Activated CD4-positive, alpha-beta T cell treated with anti-CD3 and anti-CD28 coated beads for 36 hours (primary cell): ENCODE measurements around the gene RMRP. TPM values are rescaled to one million over a fixed set of nuclear protein-coding genes. Genes with fewer than 3 reads are reported as not detected.

Source experiments
- ATAC-seq: fragments of 200-7000 bp; cut with Tn5 transposase; one replicate; pipeline ENCODE4 v1.10.0; 2021; ENCODE audit warnings: mild to moderate bottlenecking, moderate library complexity
- CTCF ChIA-PET: fragments of 350-600 bp; sonication (Branson Sonifier 250); formaldehyde crosslinking; loops from one replicate; lab custom pipeline; 2021; ENCODE audit warnings: antibody characterized with exemption; lab: Charles Lee
- POLR2A ChIA-PET: fragments of 350-600 bp; sonication (Branson Sonifier 250); formaldehyde crosslinking; loops from one replicate; lab custom pipeline; 2021; ENCODE audit warnings: antibody characterized with exemption, inconsistent platforms; lab: Charles Lee
- DNase-seq: peaks from one replicate; pipeline ENCODE4 v3.0.0-alpha.2; 2020
- H3K27ac Mint-ChIP-seq: one replicate; pipeline ENCODE4 v1.8.0; 2021; ENCODE audit warnings: mixed read lengths
- H3K27me3 Mint-ChIP-seq: one replicate; pipeline ENCODE4 v1.8.0; 2021; ENCODE audit warnings: mixed read lengths
- H3K36me3 Mint-ChIP-seq: one replicate; pipeline ENCODE4 v1.8.0; 2021; ENCODE audit warnings: low read depth, mixed read lengths
- H3K4me1 Mint-ChIP-seq: one replicate; pipeline ENCODE4 v1.8.0; 2021; ENCODE audit warnings: mixed read lengths
- H3K4me3 Mint-ChIP-seq: one replicate; pipeline ENCODE4 v1.8.0; 2021; ENCODE audit warnings: mild to moderate bottlenecking, moderate library complexity, mixed read lengths
- H3K9me3 Mint-ChIP-seq: one replicate; pipeline ENCODE4 v1.8.0; 2021; ENCODE audit warnings: low read depth, mixed read lengths
- intact Hi-C, 2 experiments: fragments of 100-400 bp; cut with DNase I in 1 of 2; cut with micrococcal nuclease in 1 of 2; formaldehyde crosslinking; loops; one replicate each; pipeline versions ENCODE4 v1.14.2 to v1.15.1; 2022 to 2024; cut with DNase I, micrococcal nuclease
- total RNA-seq, 2 experiments: library from RNA; stranded (reverse); gene quantifications; one replicate each; pipeline ENCODE4 v1.2.3, GENCODE V29; 2021

RMRP gene
- total RNA-seq, 2 experiments from 2014 or later, result 894 to 11,462 TPM

- ChIA-PET CTCF (interaction anchor here (0.6 to 2.2 kb wide), 12 partner anchors 8 to 189 kb away, joined by 3 to 7 read pairs (median 3); partner anchors contain the start of genes CCDC107 and RMRP), POLR2A (interaction anchor here (0.9 to 1.3 kb wide), 3 partner anchors 9 to 30 kb away, joined by 3 read pairs; partner anchors contain the start of genes ARHGEF39, CCDC107 and RMRP)
- H3K36me3 Mint-ChIP-seq, result no peaks in the 10 kb centered on the region
- intact Hi-C loops, result loop anchor here in 1 of 2 experiments (1.0 kb wide), 2 partner anchors 23 to 127 kb away; partner anchors contain the start of genes ARHGEF39 and HINT2
- peaks cover 23% of the 10 kb centered on the region for H3K4me1 Mint-ChIP-seq
- H3K27me3 Mint-ChIP-seq, result no peaks in the 10 kb centered on the region
- no peak for DNase-seq
- H3K4me3 Mint-ChIP-seq, result no peak overlapping the region
- no peak overlapping the region for H3K27ac Mint-ChIP-seq
- H3K9me3 Mint-ChIP-seq, result no peaks in the 10 kb centered on the region
- ATAC-seq, result no peak
Observed at GRCh38 chr9:35687972-35688557, 30.2 kb upstream of the RMRP start.

- POLR2A ChIA-PET, result interaction anchor here (1.3 kb wide), 1 partner anchor 23 kb away, joined by 3 read pairs; the partner anchor contains the start of gene ARHGEF39
Observed at GRCh38 chr9:35687306-35687705, 29.5 kb upstream of the RMRP start.

GRCh38 chr9:35686222-35687203 is 28.7 kb upstream of the RMRP start:
- no peak for ATAC-seq
- Mint-ChIP-seq H3K36me3 (no peaks in the 10 kb centered on the region), H3K4me1 (peaks cover 23% of the 10 kb centered on the region), H3K9me3 (no peaks in the 10 kb centered on the region), H3K27ac (no peak overlapping the region), H3K27me3 (no peaks in the 10 kb centered on the region), H3K4me3 (no peak overlapping the region)
- intact Hi-C loops, result no loop called here
- DNase-seq, result no peak
- CTCF ChIA-PET, result interaction anchor here (0.6 to 2.2 kb wide), 6 partner anchors 10 to 37 kb away, joined by 3 to 7 read pairs (median 3); no protein-coding TSS in a partner anchor
- POLR2A ChIA-PET, result interaction anchor here (0.6 kb wide), 1 partner anchor 1088 kb away, joined by 4 read pairs; no protein-coding TSS in a partner anchor

More at GRCh38 chr9:35687306-35687705, 29.5 kb upstream of the RMRP start:
- H3K4me3 Mint-ChIP-seq, result no peak overlapping the region
- no peak for ATAC-seq
- no peak for DNase-seq
- H3K36me3 Mint-ChIP-seq, result no peaks in the 10 kb centered on the region
- no peak overlapping the region for H3K27ac Mint-ChIP-seq
- peaks cover 23% of the 10 kb centered on the region for H3K4me1 Mint-ChIP-seq
- CTCF ChIA-PET, result interaction anchor here (0.7 to 2.2 kb wide), 4 partner anchors 8 to 83 kb away, joined by 3 to 7 read pairs (median 5); no protein-coding TSS in a partner anchor
- intact Hi-C loops, result no loop called here
- no peaks in the 10 kb centered on the region for H3K9me3 Mint-ChIP-seq
- no peaks in the 10 kb centered on the region for H3K27me3 Mint-ChIP-seq

- Mint-ChIP-seq H3K36me3 (no peaks in the 10 kb centered on the region), H3K4me3 (no peak overlapping the region), H3K9me3 (no peaks in the 10 kb centered on the region), H3K27ac (no peak overlapping the region), H3K4me1 (peaks cover 16% of the 10 kb centered on the region), H3K27me3 (no peaks in the 10 kb centered on the region)
- ChIA-PET POLR2A (no interaction called here), CTCF (interaction anchor here (1.0 to 2.8 kb wide), 3 partner anchors 10 to 74 kb away, joined by 3 to 24 read pairs (median 3); no protein-coding TSS in a partner anchor)
- ATAC-seq (no peak), DNase-seq (no peak)
- intact Hi-C loops, result no loop called here
Observed at GRCh38 chr9:35685506-35685905, 27.7 kb upstream of the RMRP start.

DNA sequence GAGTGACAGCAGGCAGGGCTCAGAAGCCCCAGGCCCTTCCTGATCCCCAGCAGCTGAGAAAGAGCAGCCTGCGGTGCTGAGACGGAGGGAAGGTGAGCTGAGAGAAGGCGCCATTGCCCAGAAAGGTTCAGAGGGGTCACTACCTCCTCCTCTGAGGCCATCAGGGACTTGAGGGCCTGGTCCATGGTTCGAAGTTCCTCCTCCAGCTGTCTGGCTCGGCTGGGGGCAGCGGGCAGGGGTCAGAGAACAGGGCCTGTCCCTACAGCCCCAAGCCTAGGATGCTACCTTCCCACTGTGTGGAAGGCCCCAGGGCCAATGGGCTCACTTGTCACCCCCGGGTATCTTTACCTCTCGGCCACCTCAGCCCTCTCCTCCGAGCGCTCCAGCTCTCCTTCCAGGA is 27.1 kb upstream of the RMRP start:
- H3K4me3 Mint-ChIP-seq, result no peak overlapping the region
- H3K36me3 Mint-ChIP-seq, result no peaks in the 10 kb centered on the region
- H3K27me3 Mint-ChIP-seq, result no peaks in the 10 kb centered on the region
- no peak overlapping the region for H3K27ac Mint-ChIP-seq
- H3K4me1 Mint-ChIP-seq, result peaks cover 16% of the 10 kb centered on the region
- POLR2A ChIA-PET, result no interaction called here
- no peak for ATAC-seq
- CTCF ChIA-PET, result interaction anchor here (1.0 to 2.8 kb wide), 3 partner anchors 11 to 73 kb away, joined by 3 to 24 read pairs (median 6); partner anchors contain the start of genes CCDC107 and RMRP
- DNase-seq, result no peak
- no peaks in the 10 kb centered on the region for H3K9me3 Mint-ChIP-seq
- intact Hi-C loops, result no loop called here

DNA sequence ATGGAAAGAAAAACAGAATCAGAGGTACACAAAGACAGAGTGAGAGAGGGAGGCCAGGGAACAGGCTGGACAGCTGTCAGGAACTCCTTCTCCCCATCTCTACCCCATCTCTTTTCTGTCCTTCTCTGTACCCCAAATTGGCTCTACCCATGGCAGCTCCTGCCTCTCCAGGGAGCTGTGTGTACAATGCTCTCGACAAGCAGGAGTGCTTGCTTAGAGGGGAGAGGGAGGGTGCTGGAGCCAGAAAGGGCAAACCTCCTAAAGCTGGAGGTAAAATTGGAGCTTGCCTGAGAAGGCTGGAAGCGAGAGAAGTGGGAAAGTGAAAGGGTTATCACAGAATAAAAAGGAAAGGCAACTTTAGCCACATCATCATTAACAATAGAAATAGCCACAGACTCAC is 25.5 kb upstream of the RMRP start:
- Mint-ChIP-seq H3K4me3 (no peak overlapping the region), H3K4me1 (peaks cover 4% of the 10 kb centered on the region), H3K27me3 (no peaks in the 10 kb centered on the region), H3K9me3 (no peaks in the 10 kb centered on the region), H3K36me3 (no peaks in the 10 kb centered on the region), H3K27ac (no peak overlapping the region)
- intact Hi-C loops, result no loop called here
- ATAC-seq (no peak), DNase-seq (no peak)
- CTCF ChIA-PET, result interaction anchor here (0.6 to 2.8 kb wide), 7 partner anchors 10 to 37 kb away, joined by 3 to 24 read pairs (median 4); partner anchors contain the start of genes ARHGEF39, CA9, CCDC107 and RMRP
- POLR2A ChIA-PET, result interaction anchor here (0.6 kb wide), 1 partner anchor 1440 kb away, joined by 4 read pairs; no protein-coding TSS in a partner anchor

DNA sequence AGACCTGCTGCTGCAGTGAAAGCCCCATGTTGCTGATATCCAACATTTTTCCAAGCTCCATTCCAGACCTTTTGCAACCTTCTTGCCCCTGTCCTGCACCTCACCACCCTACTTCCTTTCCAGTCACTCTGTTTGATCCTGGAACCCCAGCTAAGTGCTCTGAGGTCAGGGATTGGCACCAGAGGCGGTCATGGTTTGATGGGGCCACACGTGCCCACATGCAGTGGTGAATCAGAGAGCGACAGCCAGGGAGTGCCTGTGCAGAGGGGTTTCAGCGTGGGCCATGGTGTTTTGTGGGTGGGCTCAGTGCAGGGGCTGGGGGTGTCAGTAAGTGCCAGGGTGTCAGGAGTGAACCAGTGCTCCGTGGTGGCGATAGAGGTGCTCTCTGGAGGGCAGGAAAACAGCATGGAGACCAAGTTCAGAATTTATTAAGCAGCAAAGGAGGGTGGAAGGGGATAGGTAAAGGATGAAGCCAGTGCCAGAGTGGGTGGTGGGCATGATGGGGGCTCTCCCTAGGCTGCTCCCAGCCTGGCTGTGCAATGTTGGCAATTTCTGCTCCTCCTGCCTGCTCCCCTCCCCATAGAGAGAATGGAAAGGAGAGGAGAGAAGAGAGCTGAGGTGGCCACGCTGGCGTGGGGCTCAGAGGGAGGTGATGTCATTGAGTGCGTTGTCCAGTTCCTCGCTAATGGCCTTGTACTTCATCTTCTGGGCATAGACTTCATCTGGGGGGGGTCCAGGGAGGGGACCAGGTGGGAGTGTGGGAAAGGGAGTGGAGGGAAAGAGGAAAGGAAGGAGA is 24.9 kb upstream of the RMRP start:
- no peak overlapping the region for H3K27ac Mint-ChIP-seq
- ATAC-seq, result no peak
- no peak for DNase-seq
- CTCF ChIA-PET, result interaction anchor here (0.6 to 2.8 kb wide), 5 partner anchors 9 to 28 kb away, joined by 3 to 24 read pairs (median 4); partner anchors contain the start of genes ARHGEF39 and CA9
- H3K27me3 Mint-ChIP-seq, result no peaks in the 10 kb centered on the region
- POLR2A ChIA-PET, result interaction anchor here (0.6 kb wide), 1 partner anchor 1440 kb away, joined by 4 read pairs; no protein-coding TSS in a partner anchor
- H3K9me3 Mint-ChIP-seq, result no peaks in the 10 kb centered on the region
- H3K4me3 Mint-ChIP-seq, result no peak overlapping the region
- intact Hi-C loops, result no loop called here
- no peaks in the 10 kb centered on the region for H3K4me1 Mint-ChIP-seq
- no peaks in the 10 kb centered on the region for H3K36me3 Mint-ChIP-seq

- ChIA-PET CTCF (no interaction called here), POLR2A (no interaction called here)
- intact Hi-C loops, result no loop called here
- H3K4me1 Mint-ChIP-seq, result no peaks in the 10 kb centered on the region
- no peaks in the 10 kb centered on the region for H3K27me3 Mint-ChIP-seq
- H3K4me3 Mint-ChIP-seq, result no peak overlapping the region
- no peaks in the 10 kb centered on the region for H3K36me3 Mint-ChIP-seq
- ATAC-seq, result no peak
- DNase-seq, result no peak
- no peaks in the 10 kb centered on the region for H3K9me3 Mint-ChIP-seq
- H3K27ac Mint-ChIP-seq, result no peak overlapping the region
Observed at GRCh38 chr9:35682051-35682450, 24.2 kb upstream of the RMRP start.

DNA sequence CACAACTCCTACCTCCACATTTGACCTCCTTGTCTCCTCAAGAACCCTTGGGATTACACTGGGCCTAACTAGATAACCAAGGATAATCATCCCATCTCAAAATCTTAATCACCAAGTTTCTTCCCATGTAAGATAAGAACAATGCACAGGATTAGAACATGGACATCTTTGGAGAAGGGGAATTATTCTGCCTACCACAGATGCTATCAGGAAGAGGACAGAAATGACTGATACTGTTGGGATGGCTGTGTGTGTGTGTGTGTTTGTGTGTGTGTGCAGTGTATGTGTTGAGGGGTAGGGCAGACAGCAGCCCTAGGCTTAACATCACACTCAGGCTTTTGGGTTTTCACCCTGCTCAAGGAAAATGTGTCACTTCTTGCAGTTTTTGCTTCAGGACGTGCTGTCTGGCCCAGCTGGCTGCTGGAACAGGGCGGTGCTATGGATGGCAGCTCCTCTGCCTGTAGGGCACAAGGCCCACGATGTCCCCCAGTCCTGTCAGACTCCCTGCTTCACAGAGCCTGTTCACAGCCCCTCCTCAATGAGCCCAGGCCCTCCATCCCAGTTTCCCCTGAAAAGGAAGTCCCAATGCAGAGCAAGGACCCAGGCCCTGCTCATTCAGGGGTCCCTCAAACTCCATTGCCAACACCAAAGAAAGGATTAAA is 23.7 kb upstream of the RMRP start:
- no peak for ATAC-seq
- Mint-ChIP-seq H3K4me3 (no peak overlapping the region), H3K9me3 (no peaks in the 10 kb centered on the region), H3K27ac (no peak overlapping the region), H3K4me1 (peaks cover 1% of the 10 kb centered on the region), H3K36me3 (no peaks in the 10 kb centered on the region), H3K27me3 (peaks cover under 1% of the 10 kb centered on the region)
- no peak for DNase-seq
- intact Hi-C loops, result no loop called here
- ChIA-PET POLR2A (no interaction called here), CTCF (interaction anchor here (1.7 kb wide), 1 partner anchor 15 kb away, joined by 7 read pairs; no protein-coding TSS in a partner anchor)
